T-helper 2 cell treated with Interferon-gamma antibody and Interleukin-4, amounts not matched to agents 5 μg/mL and 100 μg/mL, for 36 hours (primary cell): ENCODE data around the gene PDZD2.
"Not testable (repeated sequence)": the region's sequence is repeated elsewhere in the genome, so short reads cannot be mapped to it uniquely, and the experiment has no call there.

Experiments
- DNase-seq: peaks from one replicate; pipeline ENCODE4 v3.0.0; 2021; ENCODE audit warnings: low spot score
- H3K27ac Mint-ChIP-seq: one replicate; pipeline ENCODE4 v1.8.0; 2021; ENCODE audit warnings: mild to moderate bottlenecking, mixed read lengths
- H3K27me3 Mint-ChIP-seq: one replicate; pipeline ENCODE4 v1.8.0; 2021; ENCODE audit warnings: low read depth, mixed read lengths
- H3K36me3 Mint-ChIP-seq: one replicate; pipeline ENCODE4 v1.8.0; 2021; ENCODE audit warnings: low read depth, mixed read lengths
- H3K4me1 Mint-ChIP-seq: one replicate; pipeline ENCODE4 v1.8.0; 2021; ENCODE audit warnings: low read depth, mixed read lengths
- H3K4me3 Mint-ChIP-seq: one replicate; pipeline ENCODE4 v1.8.0; 2022; ENCODE audit warnings: mild to moderate bottlenecking, moderate library complexity, mixed read lengths
- H3K9me3 Mint-ChIP-seq: one replicate; pipeline ENCODE4 v1.8.0; 2021; ENCODE audit warnings: mixed read lengths

Gene PDZD2

DNA sequence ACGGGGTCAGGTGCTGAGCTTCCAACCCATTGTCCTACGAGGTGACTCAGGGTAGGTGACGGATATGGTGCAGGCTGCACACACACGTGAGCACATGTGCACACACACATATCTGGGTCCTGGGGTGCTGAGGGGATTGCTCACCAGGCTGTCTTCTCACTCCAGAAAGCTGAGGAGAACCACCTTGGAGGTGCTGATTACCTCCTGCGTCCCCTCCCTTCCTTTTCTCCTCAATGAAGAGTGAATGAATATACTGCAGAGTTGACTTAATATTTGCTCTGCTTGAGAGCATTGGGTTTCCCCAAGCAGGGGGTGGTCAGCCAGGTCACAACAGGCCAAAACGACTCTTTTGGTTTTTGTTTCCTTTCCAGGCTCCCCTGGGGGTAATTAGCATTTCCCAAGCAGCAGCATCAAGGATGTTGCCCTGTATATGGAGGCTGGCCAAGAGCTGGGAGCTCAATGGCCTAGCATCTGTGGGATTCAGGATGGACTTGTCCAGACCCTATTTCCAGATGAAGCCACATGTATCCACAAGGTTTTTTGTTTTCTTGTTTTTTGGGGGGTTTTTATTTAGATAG, 49.7 kb downstream of the PDZD2 start:
- H3K4me3 Mint-ChIP-seq = no peak overlapping the region
- H3K9me3 Mint-ChIP-seq = no peaks in the 10 kb centered on the region
- H3K27ac Mint-ChIP-seq = no peak overlapping the region
- H3K4me1 Mint-ChIP-seq = no peaks in the 10 kb centered on the region
- DNase-seq = no peak
- H3K36me3 Mint-ChIP-seq = no peaks in the 10 kb centered on the region
- no peaks in the 10 kb centered on the region for H3K27me3 Mint-ChIP-seq

DNA sequence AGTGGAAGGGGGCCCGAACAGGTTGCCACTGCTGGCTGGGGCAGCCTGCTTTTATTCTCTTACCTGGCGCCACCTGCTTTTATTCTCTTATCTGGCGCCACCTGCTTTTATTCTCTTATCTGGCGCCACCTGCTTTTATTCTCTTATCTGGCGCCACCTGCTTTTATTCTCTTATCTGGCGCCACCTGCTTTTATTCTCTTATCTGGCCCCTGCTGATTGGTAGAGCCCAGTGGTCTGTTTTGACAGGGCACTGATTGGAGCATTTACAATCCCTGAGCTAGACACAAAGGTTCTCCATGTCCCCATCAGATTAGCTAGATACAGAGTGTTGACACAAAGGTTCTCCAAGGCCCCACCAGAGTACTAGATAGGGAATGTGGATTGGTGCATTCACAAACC, 52.5 kb downstream of the PDZD2 start:
- not testable (repeated sequence) for H3K27me3 Mint-ChIP-seq, H3K9me3 Mint-ChIP-seq, H3K27ac Mint-ChIP-seq, H3K4me1 Mint-ChIP-seq, H3K4me3 Mint-ChIP-seq, H3K36me3 Mint-ChIP-seq, DNase-seq

DNA sequence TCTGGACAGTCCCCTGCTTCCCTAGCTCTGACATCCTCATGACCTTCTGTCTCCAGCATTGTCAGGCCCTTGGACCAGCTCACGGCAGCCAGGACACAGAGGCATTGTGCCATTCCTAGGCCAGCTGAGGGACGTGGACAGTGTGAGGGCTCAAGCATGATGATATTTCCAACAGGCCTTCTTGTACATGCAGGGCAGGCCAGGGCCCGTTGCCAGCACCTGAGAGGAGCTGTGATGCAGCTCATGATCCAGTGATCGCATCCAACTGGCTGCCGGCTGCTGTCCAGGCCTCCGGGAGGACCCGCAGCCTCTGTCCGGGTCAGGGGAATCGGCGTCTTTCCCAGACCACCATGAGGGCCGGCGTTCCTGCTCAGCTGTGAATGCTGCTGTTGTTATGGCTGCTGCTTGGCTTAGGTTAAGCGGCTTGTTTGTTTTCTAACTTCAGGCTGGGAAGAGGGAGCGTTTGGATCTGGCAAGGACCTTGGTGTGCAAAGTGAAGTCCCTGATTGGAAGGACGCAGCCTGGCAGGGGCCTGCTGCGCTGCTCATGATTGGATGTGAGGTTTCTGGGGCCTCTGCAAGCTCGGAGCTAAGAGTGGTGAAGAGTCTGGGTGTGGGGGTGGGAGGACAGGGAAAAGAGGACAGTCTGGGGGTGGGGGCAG, 53.8 kb downstream of the PDZD2 start:
- DNase-seq = no peak
- Mint-ChIP-seq H3K9me3 (no peaks in the 10 kb centered on the region), H3K36me3 (no peaks in the 10 kb centered on the region)

DNA sequence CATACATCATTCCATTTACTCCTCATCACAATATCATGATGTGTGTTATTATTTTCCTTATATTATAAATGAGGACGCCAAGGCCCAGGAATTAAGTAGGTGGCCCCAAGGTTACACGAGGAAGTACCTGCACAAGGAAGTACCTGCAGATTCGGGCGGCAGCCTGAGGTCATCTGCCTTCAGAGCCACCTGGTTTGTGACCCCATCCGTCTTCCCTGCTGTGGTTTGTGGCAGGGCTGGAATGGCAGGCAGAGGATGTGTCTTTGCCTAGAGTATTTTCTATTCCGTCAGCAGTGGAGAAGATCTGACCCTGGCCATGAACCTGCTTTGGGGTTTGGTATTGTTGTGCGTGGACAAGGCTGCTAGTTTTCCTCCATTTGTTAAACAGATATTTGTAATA, 59.7 kb downstream of the PDZD2 start:
- no peaks in the 10 kb centered on the region for H3K27me3 Mint-ChIP-seq
- no peaks in the 10 kb centered on the region for H3K4me1 Mint-ChIP-seq
- H3K4me3 Mint-ChIP-seq = no peak overlapping the region
- no peak overlapping the region for H3K27ac Mint-ChIP-seq
- no peaks in the 10 kb centered on the region for H3K36me3 Mint-ChIP-seq
- no peaks in the 10 kb centered on the region for H3K9me3 Mint-ChIP-seq
- no peak for DNase-seq

More for the DNA sequence above, 53.8 kb downstream of the PDZD2 start:
- H3K27me3 Mint-ChIP-seq = no peaks in the 10 kb centered on the region
- H3K27ac Mint-ChIP-seq = no peak overlapping the region
- H3K4me1 Mint-ChIP-seq = no peaks in the 10 kb centered on the region
- no peak overlapping the region for H3K4me3 Mint-ChIP-seq

DNA sequence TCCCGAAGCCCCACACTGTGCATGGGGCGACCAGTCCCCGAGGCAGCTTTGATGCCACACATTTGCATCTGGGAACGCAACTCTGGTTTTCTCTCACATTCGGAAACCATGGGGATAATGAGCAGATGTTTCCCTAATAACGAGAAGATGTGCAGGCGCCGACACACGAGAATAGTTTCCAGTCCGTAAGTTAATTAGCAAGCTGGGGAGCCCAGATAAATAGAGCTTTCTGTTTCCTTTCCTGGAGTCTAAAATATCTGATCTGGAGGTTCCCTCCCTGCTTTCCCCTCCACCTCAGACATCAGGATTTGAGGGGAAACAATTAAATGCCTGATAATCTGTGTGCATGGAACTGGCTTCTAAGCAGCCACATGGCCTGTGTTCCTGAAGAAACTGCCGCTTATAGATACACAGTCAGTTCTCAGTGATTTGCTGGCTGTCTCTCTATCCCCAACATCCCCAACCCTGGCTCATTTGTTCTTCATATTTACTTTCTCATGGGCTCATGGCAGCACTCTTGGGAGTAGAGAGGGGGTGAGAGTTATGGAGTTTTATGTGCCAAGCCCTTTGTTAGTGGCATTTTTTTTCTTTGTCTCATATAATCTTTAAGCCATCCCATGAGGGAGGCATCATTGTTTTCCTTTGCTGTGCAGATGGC, 62.8 kb downstream of the PDZD2 start:
- Mint-ChIP-seq H3K36me3 (no peaks in the 10 kb centered on the region), H3K9me3 (no peaks in the 10 kb centered on the region), H3K27ac (no peak overlapping the region), H3K4me1 (no peaks in the 10 kb centered on the region), H3K4me3 (no peak overlapping the region), H3K27me3 (peaks cover 2% of the 10 kb centered on the region)
- DNase-seq = no peak

DNA sequence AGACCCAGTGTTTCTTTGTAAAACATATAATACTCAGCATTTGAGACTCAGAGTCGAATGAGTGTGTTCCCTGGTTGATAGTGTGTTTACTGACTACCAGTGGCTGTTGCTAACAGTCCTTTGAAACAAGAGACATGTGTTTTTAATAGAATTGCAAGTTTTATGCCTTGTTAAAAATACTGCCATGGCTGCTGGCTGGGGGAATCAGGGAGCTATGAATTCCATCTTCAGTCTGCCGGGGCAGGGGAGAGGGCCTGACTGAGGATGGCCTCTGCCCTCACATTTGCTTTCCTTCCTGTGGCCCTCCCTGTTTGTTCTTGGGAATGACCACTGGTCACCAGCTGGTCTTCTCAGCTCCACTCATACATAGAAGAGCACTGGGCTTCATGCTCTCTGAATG, 63.8 kb downstream of the PDZD2 start:
- H3K4me3 Mint-ChIP-seq = no peak overlapping the region
- peaks cover 2% of the 10 kb centered on the region for H3K27me3 Mint-ChIP-seq
- no peak for DNase-seq
- no peak overlapping the region for H3K27ac Mint-ChIP-seq
- no peaks in the 10 kb centered on the region for H3K4me1 Mint-ChIP-seq
- no peaks in the 10 kb centered on the region for H3K9me3 Mint-ChIP-seq
- no peaks in the 10 kb centered on the region for H3K36me3 Mint-ChIP-seq

DNA sequence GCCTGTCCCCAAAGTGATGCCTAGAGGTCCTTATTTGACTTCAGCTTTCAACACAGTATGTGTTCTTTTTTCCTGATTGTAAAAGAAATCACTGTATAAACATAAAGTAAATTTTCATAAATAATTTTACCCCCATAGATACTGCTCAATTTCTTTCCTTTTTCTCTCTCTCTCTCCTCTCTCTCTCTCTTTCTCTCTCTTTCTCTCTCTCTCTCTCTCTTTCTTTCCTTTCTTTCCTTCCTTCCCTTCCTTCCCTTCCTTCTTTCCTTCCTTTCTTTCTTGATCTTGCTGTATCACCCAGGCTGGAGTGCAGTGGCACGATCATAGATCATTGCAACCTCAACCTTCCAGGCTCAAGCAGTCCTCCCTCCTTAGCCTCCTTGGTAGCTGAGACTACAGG, 64.8 kb downstream of the PDZD2 start:
- DNase-seq = no peak
- Mint-ChIP-seq H3K36me3 (no peaks in the 10 kb centered on the region), H3K4me1 (no peaks in the 10 kb centered on the region), H3K4me3 (no peak overlapping the region), H3K27ac (no peak overlapping the region), H3K9me3 (no peaks in the 10 kb centered on the region), H3K27me3 (peaks cover 2% of the 10 kb centered on the region)

DNA sequence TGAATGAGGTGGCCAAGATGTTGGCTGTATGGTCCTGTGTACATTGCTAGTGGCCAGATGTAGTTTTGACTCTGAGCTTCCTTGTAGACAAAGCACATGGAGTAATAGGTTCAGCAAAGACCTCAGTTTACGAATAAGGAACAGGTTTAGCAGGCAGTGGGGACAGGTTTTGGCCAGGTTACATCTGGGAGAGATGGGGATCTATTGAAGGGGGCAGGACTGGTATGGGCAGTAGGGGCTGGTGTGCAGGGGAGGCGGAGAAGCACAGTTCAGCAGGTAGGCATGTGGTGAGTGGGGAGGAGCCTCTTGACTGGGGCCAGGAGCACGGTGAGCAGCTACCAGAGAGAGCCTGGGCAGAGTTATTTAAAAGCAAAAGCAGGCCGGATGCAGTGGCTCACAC, 67.3 kb downstream of the PDZD2 start:
- no peak for DNase-seq
- no peaks in the 10 kb centered on the region for H3K4me1 Mint-ChIP-seq
- no peaks in the 10 kb centered on the region for H3K9me3 Mint-ChIP-seq
- H3K27ac Mint-ChIP-seq = no peak overlapping the region
- H3K36me3 Mint-ChIP-seq = no peaks in the 10 kb centered on the region
- no peak overlapping the region for H3K4me3 Mint-ChIP-seq
- peaks cover 2% of the 10 kb centered on the region for H3K27me3 Mint-ChIP-seq

DNA sequence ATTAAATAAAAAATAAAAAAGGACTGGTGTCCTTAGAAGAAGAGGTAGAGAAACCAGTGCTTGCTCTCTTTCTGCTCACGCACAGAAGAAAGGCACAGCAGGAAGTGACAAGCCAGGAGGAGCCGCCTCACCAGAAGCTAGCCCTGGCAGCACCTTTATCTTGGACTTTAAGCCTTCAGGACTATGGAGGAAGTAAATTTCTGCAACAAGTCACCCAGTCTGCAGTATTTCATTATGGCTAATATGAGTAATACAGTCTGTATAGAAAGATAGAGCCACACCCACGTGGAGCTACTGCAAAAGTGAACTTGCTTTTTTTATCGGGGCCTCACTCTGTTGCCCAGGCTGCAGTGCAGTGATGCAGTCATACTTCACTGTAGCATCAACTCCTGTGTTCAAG, 68.4 kb downstream of the PDZD2 start:
- Mint-ChIP-seq H3K4me3 (no peak overlapping the region), H3K4me1 (no peaks in the 10 kb centered on the region), H3K36me3 (no peaks in the 10 kb centered on the region), H3K27ac (no peak overlapping the region), H3K27me3 (peaks cover 2% of the 10 kb centered on the region), H3K9me3 (no peaks in the 10 kb centered on the region)
- no peak for DNase-seq

DNA sequence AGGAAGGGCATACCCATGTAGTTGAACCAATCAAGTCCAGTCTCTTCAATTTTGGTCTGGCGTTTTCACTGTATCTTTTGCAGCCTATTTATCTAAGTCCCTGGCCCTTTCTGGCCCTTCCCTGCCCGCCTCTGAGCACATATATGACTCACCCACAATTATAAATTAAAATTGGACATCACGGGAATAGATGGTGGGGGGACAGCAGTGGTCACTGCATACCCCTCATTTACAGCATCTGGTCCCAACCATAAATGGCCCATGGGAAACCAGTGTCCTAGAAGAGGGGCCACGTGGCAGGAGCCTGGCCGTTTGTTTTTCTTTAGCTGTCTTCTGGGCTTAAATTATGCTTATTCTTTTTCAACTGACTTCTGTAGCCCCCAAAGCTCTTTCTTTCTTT, 69.2 kb downstream of the PDZD2 start:
- Mint-ChIP-seq H3K4me3 (no peak overlapping the region), H3K4me1 (no peaks in the 10 kb centered on the region), H3K36me3 (no peaks in the 10 kb centered on the region), H3K27ac (no peak overlapping the region), H3K9me3 (no peaks in the 10 kb centered on the region), H3K27me3 (peaks cover 2% of the 10 kb centered on the region)
- no peak for DNase-seq

DNA sequence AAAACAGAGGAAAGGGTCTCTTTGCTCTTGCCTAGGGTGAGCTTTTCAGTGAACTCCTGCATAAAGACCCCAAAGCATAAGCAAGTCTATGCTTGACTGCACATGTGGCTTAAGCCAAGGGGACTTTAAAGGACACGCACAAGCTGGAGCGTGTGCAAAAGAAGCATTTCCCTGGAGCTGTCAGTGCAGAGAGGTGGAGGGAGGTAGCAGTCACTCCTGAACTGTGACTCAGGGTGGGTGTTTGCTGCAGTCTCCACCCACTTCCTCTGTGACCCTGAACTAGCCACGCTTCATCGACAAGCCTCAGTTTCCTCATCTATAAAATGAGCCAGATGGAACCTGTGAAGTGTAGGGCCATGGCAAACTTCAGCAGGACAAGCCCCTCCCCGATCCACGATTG, 72.4 kb downstream of the PDZD2 start:
- Mint-ChIP-seq H3K36me3 (no peaks in the 10 kb centered on the region), H3K27me3 (no peaks in the 10 kb centered on the region), H3K27ac (no peak overlapping the region), H3K4me1 (no peaks in the 10 kb centered on the region), H3K4me3 (no peak overlapping the region), H3K9me3 (no peaks in the 10 kb centered on the region)
- no peak for DNase-seq

DNA sequence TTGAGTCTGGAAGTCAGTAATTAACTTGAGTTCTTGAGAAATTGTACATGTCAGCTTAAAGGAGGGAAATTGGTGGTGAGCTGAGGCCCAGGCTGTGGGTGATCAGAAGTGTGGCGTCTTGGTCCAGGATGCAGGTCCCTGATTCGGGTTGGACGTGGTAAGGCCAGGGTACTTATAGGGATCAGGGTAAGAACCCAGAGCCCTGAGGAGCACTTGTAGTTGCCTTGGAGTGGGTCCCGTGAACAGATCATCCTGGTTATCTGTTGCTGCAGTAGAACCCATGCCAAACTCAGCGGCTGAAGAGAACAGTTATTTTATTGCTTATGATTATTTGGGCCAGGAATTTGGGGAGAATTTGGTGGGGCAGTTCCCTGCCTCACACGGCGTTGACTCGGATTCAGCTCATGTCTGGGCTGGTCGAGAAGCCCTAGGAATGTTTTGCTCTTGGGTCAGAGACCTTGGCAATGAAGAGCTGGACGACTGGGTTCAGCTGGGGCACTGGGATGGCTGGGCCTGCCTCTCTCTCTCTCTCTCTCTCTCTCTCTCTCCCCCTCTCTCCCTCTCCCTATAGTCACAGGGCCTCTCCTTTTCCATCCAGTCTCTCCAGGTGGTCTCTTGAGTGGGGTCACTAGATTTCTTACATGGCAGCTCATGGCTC, 73.1 kb downstream of the PDZD2 start:
- Mint-ChIP-seq H3K36me3 (no peaks in the 10 kb centered on the region), H3K27ac (no peak overlapping the region), H3K4me3 (no peak overlapping the region), H3K27me3 (no peaks in the 10 kb centered on the region), H3K4me1 (no peaks in the 10 kb centered on the region), H3K9me3 (no peaks in the 10 kb centered on the region)
- no peak for DNase-seq

DNA sequence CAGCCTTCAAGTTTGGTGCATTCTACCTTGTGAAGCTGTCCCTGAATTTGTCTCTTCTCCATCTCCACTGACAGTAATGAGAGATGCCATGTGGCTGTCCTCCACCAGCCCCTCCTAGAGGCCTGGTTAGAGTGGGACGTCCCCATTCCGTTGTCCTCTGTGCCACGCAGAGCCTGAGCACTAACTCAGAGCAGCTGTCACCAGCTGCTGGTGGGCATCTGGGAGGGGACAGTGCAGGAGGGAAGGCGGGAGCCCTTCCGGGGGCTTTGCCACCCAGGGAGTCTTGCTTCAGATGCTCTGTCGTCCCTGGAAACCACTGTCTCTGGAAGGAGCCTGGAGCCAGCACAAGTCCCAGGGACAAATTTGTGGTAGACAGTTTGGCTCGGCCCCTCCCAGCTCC, 78.6 kb downstream of the PDZD2 start:
- Mint-ChIP-seq H3K9me3 (no peaks in the 10 kb centered on the region), H3K27me3 (no peaks in the 10 kb centered on the region), H3K4me3 (no peak overlapping the region), H3K36me3 (no peaks in the 10 kb centered on the region), H3K27ac (no peak overlapping the region), H3K4me1 (no peaks in the 10 kb centered on the region)
- DNase-seq = no peak

DNA sequence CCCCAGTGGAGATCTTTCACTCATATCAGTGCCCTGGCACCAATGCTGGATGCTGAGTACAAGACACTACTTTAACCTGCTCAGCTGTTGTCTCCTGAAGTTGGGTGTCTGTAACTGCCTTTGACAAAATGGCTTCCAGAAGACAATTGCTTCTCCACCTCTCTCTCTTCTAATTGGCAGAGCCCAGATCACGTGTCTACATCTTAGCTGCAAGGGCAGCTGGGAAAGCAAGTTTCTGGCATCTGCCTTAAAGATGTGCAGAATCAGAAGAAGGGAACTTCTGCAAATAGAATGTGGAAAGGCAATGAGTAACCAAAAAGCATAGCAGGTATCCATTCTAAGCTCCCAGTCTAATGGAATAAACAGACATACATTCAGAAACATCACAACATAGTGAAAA, 81.1 kb downstream of the PDZD2 start:
- Mint-ChIP-seq H3K4me1 (no peaks in the 10 kb centered on the region), H3K4me3 (no peak overlapping the region), H3K9me3 (no peaks in the 10 kb centered on the region), H3K36me3 (no peaks in the 10 kb centered on the region), H3K27ac (no peak overlapping the region), H3K27me3 (no peaks in the 10 kb centered on the region)
- no peak for DNase-seq
